Thymus (tissue), 2 donors: ENCODE measurements around the gene SCLY. TPM values are rescaled to one million over a fixed set of nuclear protein-coding genes. Genes with fewer than 3 reads are reported as not detected.

ENCODE experiments used
- polyA plus RNA-seq: library from polyadenylated mRNA; stranded (reverse); fragments of 200-250 nt; gene quantifications from one replicate; pipeline ENCODE4 v1.2.3, GENCODE V29; 2013
- total RNA-seq: library from RNA; stranded (reverse); fragments of 120-200 nt; gene quantifications from one replicate; pipeline ENCODE4 v1.2.4, GENCODE V29; 2013
- donor health status: healthy.

Gene SCLY
- total and polyA plus RNA-seq, 2 donors: 10.4 to 17.4 TPM

Other genes starting within 250 kb of the SCLY start
- gene RAMP1, start 201.4 kb upstream of the SCLY start, total RNA-seq: 6.3 TPM
- gene RAMP1, start 201.4 kb upstream of the SCLY start, polyA plus RNA-seq: 32.7 TPM
- gene UBE2F, start 94.0 kb upstream of the SCLY start, total RNA-seq: 50.7 TPM
- 77.8 TPM for gene UBE2F, start 94.0 kb upstream of the SCLY start, polyA plus RNA-seq
- 0.66 TPM for gene ESPNL, start 39.3 kb downstream of the SCLY start, total RNA-seq
- 1.5 TPM for gene ESPNL, start 39.3 kb downstream of the SCLY start, polyA plus RNA-seq
- 0.05 TPM for gene KLHL30, start 77.7 kb downstream of the SCLY start, total RNA-seq
- 0.41 TPM for gene KLHL30, start 77.7 kb downstream of the SCLY start, polyA plus RNA-seq
- gene ERFE, start 98.0 kb downstream of the SCLY start, total RNA-seq: 0.38 TPM
- gene ERFE, start 98.0 kb downstream of the SCLY start, polyA plus RNA-seq: 0.96 TPM
- 22.3 TPM for gene ILKAP, start 142.7 kb downstream of the SCLY start, total RNA-seq
- 67.0 TPM for gene ILKAP, start 142.7 kb downstream of the SCLY start, polyA plus RNA-seq
- gene HES6, start 179.0 kb downstream of the SCLY start, total RNA-seq: 16.1 TPM
- 18.7 TPM for gene HES6, start 179.0 kb downstream of the SCLY start, polyA plus RNA-seq
- 3.0 TPM for gene PER2, start 227.6 kb downstream of the SCLY start, total RNA-seq
- 5.6 TPM for gene PER2, start 227.6 kb downstream of the SCLY start, polyA plus RNA-seq